Medulla oblongata (tissue), 1 donor: ENCODE results near the gene ENPP3.
A peak's percentile ranks its signal among the peaks of the same experiment; 100 is the strongest.
"Not testable (repeated sequence)": the region's sequence is repeated elsewhere in the genome, so short reads cannot be mapped to it uniquely, and the experiment has no call there.

Experiments used
- DNase-seq: peaks from one replicate; pipeline ENCODE4 v3.0.0-alpha.2; 2015; ENCODE audit errors: extremely low spot score

Gene ENPP3

DNA sequence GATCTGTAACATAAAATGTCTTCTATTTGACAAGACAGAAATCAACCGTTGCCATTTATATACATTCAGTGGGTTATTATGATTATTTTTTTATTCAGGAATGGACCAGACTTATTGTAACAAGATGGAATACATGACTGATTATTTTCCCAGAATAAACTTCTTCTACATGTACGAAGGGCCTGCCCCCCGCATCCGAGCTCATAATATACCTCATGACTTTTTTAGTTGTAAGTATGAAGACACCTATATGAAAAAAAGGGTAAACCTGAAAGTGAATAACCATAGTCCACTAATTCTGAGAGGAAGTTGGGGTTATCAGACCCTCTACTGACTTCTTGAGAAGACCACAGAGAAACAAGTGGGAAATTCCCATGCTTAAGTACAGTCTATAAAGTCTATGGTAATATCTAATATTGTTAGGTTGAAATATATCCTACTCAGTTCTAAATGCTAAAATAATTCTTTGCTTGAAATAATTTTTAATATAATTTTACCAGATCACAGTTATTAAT lies 48.2 kb downstream of the ENPP3 start:
- DNase-seq, result no peak

DNA sequence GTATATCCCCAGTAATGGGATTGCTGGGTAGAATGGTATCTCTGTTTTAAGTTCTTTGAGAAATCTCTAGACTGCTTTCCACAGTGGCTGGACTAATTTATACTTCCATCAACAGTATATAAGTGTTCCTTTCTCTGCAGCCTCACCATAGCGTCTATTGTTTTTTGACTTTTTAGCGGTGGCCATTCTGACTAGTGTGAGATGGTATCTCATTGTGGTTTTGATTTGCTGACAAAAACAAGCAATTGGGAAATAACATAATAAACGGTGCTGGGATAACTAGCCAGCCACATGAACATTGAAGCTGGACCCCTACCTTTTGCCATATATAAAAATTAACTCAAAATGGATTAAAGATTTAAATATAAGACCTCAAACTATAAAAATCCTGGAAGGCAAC lies 49.9 kb downstream of the ENPP3 start:
- no peak for DNase-seq

DNA sequence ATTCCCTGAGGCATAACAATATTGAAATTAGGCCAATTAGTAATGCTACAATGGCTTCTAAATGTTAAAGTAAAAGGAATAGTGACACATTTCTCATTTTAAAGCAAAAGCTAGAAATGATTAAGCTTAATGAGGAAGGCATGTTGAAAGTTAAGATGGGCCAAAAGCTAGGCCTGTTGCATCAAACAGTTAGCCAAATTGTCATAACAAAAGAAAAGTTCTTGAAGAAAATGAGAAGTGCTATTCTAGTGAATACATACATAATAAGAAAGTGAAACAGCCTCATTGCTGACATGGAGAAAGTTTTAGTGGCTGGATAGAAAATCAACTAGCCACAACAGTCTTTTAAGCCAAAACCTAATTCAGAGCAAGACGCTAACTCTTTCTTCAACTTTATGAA lies 51.2 kb downstream of the ENPP3 start:
- DNase-seq, result no peak

GRCh38 chr6:131692031-131692430 lies 54.9 kb downstream of the ENPP3 start:
- DNase-seq, result no peak

DNA sequence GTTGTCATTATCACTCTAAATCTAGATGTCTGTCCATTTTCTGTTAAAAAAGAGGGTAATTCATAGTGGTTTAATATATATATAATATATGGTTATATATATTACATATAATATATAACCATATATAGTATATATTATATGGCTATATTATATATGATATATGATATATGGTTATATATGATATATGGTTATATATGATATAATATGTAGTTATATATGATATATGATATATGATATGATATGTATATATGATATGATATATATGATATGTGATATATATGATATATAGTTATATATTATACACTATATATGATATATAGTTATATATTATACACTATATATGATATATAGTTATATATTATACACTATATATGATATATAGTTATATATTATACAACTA lies 55.5 kb downstream of the ENPP3 start:
- DNase-seq, result no peak

GRCh38 chr6:131693384-131693783 lies 56.3 kb downstream of the ENPP3 start:
- DNase-seq, result no peak

DNA sequence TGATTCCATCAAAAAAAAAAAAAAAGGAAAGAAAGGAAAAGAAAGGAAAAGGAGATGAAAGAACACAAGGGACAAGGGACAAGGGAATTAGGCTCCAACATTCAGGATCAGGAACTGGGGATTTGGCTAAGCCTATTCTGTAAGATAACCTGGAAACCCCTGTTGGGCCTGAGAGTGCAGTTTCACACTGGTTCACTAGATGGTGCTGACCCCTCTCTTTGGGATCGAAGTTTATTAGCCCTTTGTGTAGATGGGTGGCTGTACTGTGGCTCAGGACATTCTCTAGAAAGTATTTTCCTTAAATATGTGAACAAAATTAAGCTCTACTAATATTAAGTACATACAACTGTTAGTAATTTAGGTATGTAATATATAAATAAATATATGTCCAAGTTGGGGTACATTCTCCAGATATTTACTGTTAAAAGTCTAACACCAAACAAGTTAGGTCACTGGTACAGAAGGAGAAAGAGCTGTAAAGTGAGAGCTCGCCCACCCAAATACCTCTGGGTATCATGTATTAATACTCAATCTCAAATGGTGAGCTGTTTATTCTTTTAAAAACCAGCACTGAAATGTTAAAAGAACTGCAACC lies 57.8 kb downstream of the ENPP3 start:
- DNase-seq, result peak; percentile 84

DNA sequence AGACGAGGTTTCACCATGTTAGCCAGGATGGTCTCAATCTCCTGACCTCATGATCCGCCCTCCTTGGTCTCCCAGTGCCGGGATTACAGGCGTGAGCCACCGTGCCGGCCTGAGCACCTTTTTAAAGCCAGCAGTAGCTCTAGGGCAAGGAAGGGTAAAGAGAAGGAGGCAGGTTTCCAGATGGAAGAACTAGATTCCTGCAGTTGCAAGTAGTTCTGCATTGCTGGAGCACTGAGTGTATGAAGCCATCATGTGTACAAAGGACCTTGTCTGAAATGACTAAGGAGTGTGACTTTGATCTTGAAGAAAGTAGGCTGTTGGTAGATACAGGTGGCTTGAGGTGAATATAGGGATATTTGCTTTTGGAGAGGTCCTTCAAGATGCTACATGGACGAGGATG lies 59.9 kb downstream of the ENPP3 start:
- DNase-seq, result no peak

- DNase-seq, result not testable (repeated sequence)
Observed at GRCh38 chr6:131700851-131701250, 63.7 kb downstream of the ENPP3 start.

GRCh38 chr6:131703905-131704304 lies 66.8 kb downstream of the ENPP3 start:
- DNase-seq, result not testable (repeated sequence)

DNA sequence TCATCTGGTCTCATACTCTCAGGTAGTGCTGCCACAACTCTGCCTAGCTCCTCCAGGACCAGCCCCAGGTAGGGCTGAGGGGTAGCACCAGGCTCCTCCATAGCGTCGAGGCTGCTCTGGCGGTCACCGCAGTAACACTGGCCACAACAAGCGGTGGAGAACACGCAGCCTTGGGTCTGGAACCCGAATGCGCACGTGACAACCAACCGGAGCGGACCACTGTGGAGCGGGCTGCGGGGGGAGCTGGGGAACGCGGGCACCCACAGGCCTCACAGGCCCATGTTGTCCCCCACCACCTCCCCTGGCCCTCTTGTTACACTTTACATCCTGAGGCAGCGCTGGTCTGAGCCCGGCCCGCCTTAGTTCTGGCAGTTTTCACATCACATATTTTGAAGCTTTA lies 73.8 kb downstream of the ENPP3 start, which contains the start of gene CTAGE9:
TSS of gene CTAGE9 (minus strand) at position 101 of the 400 bp plus-strand sequence. CDS start at position 101, 0 bp downstream.
- DNase-seq, result not testable (repeated sequence)

DNA sequence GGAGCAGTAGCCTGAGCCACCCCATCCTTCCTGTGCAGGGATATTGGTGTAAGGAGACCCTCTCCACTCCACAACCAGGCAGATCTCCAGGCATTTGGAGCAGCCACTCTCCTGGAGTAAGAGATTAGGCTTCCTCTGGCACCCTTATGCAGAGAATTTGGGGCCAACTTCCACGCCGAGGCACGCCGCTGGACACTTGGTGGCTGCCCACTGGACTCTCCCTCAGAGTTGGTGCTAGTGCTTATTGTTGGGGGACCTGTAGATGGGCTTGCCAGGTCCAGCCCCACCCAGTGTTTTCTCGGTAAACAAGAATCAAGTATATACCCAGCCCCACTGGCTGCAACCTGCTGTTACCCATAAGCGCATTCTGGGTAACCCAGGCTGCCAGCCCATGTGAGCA lies 78.5 kb downstream of the ENPP3 start:
- DNase-seq, result not testable (repeated sequence)

DNA sequence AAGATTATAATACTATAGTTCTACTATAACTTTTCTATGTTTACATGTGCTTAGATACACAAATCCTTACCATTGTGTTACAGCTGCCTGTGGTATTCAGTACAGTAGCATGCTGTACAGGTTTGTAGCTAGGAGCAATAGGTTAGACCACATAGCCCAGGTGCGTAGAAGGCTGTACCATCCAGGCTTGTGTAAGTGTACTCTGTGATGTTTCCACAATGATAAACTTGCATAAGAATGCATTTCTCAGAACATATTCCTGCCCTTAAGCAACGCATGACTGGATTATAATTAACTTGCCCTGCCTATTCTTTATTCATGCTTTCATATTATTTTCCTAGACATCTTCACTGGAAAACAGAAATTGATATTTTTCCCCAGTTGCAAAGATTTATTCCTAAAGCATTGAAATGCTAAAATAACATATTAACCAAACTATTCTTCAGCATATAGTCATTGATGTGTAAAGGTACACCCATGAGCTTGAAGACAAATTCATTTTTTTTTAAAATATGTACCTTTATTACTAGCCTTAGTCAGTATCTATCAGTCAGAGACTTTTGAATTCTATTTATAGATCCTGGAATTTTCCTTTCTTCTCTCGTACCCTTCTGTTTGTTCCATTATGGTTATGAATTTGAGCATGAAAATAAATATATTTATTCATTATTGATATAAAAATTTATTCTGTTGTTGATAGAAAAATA lies 80.9 kb downstream of the ENPP3 start:
- DNase-seq, result no peak

- no peak for DNase-seq
Observed at GRCh38 chr6:131721161-131721560, 84.1 kb downstream of the ENPP3 start.

DNA sequence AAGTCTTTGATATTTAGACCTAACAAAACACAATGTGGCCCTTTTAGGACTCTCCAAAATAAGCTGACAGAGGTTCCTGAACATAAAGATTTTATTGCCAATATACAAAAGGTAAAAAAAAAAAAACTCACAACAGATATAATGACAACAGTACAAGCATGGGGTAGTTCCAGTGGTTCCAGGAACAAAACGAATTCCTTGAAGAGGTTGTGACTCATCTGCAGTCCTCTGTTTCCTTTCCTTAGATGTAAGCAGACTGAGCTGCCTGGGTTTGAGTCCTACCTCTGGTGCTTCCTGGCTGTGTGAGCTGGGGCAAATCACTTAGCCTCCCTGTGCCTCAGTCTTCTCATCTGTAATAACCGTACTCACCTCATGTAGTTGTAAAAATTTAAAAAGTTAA lies 87.0 kb downstream of the ENPP3 start:
- DNase-seq, result no peak

GRCh38 chr6:131727467-131727866 lies 90.4 kb downstream of the ENPP3 start:
- DNase-seq, result no peak

DNA sequence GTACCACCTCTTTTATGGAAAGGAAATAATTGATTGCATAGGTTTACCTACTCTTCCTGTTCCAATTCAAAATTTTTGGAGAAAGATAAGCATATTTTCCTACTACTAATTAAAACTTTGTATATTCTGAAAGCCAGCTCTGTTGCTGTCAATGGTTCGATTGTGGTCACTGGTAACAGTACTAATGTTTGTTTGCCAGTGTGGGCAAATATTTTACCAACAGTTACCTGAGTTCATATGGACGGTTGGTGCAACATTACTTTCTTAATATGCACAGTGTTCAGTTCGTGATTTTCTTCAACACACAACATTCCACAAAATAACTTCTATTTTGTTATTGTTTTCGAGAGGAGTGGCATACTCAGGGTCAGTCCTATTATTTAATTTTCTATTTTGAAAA lies 90.8 kb downstream of the ENPP3 start:
- no peak for DNase-seq

- DNase-seq, result no peak
Observed at GRCh38 chr6:131728296-131728939, 91.3 kb downstream of the ENPP3 start.

DNA sequence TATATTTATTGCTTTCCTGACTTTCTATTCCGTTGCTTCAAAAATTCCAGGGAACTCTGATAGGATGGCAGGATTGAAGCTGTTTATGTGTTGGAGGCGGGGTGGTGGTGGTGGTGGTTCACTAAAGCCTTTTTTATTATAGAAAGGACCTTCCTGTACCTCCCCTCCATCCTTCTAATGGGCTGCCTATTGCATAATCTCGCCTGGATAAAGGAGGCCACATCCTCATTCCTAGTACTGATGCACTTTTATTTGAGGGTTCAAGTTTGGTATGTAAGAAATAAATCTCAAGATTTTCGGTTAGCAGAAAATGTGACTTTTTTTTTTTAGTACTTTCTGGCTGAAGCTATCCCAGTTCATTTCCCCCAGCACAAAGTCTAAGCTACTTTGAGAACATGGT lies 92.4 kb downstream of the ENPP3 start:
- DNase-seq, result no peak

- peak; percentile 51 for DNase-seq
Observed at GRCh38 chr6:131730264-131730663, 93.2 kb downstream of the ENPP3 start.

DNA sequence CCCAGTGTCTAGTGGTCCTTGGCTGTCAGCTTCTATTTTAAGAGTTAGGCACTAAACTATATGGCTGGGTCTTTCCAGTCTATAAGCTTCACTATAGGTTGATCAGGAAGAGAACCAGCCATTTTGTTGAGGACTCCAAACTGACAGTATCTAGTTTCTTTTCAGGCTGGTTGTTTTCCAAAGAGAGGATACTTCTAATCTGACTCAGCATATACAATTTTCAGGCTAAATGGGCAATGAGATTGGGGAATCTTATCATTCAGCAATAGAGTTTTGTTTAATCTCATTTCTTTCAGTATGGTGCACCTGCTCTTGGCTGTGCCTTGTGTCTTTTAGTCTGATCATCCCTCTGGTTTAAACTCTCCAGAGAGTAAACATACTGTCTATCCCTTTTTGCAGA lies 94.1 kb downstream of the ENPP3 start:
- no peak for DNase-seq

GRCh38 chr6:131733376-131734016 lies 96.4 kb downstream of the ENPP3 start:
- peak; percentile 82 for DNase-seq
